ENCODE data around the gene MARK3.

MARK3 gene

DNA sequence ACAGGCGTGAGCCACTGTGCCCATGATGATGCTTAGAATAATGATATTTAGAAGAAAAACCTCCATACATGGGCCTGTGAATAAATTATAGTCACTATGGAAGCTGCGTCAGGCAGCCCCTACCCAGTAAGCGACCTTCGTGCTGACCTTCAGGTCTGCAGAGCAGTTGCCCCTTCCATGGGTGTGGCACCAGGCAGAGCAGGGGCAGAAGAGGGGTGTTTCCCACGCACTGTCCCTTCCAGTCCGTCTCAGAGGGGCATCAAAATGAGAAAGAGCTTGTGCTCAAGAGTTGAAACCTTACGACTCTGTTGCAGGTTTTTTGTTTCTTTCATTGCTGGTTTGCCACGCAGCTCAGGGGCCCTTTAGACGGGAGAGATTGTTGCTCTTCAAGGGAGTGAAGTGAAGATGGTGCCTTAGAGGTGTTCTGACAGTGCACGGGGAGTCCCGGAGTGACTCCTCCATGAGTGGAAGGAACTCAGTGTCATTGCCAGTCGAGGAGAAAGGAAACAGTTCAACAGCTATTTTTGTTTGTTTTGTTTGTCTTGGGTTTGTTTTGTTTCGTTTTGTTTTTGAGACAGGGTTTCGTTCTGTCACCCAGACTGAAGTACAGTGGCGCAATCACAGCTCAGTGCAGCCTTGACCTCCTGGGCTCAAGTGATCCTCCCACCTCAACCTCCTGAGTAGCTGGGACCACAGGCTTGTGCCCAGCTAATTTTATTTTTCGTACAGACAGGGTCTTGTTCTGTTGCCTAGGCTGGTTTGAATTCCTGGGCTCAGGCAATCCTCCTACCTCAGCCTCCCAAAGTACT, 123.5 kb downstream of the MARK3 start:
- peak; percentile 3 for DNase-seq (ENCODE audit: low spot score)

GRCh38 chr14:103509864-103510723, 124.9 kb downstream of the MARK3 start:
- peak; percentile 3 for DNase-seq (ENCODE audit: low spot score)

More for the DNA sequence above, 123.5 kb downstream of the MARK3 start:
- TF ChIP-seq, protein P1, sequence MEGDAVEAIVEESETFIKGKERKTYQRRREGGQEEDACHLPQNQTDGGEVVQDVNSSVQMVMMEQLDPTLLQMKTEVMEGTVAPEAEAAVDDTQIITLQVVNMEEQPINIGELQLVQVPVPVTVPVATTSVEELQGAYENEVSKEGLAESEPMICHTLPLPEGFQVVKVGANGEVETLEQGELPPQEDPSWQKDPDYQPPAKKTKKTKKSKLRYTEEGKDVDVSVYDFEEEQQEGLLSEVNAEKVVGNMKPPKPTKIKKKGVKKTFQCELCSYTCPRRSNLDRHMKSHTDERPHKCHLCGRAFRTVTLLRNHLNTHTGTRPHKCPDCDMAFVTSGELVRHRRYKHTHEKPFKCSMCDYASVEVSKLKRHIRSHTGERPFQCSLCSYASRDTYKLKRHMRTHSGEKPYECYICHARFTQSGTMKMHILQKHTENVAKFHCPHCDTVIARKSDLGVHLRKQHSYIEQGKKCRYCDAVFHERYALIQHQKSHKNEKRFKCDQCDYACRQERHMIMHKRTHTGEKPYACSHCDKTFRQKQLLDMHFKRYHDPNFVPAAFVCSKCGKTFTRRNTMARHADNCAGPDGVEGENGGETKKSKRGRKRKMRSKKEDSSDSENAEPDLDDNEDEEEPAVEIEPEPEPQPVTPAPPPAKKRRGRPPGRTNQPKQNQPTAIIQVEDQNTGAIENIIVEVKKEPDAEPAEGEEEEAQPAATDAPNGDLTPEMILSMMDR (IDR thresholded peaks at IDR 0.05; ENCODE audit: extremely low read depth, missing control alignments) = no peak

DNA sequence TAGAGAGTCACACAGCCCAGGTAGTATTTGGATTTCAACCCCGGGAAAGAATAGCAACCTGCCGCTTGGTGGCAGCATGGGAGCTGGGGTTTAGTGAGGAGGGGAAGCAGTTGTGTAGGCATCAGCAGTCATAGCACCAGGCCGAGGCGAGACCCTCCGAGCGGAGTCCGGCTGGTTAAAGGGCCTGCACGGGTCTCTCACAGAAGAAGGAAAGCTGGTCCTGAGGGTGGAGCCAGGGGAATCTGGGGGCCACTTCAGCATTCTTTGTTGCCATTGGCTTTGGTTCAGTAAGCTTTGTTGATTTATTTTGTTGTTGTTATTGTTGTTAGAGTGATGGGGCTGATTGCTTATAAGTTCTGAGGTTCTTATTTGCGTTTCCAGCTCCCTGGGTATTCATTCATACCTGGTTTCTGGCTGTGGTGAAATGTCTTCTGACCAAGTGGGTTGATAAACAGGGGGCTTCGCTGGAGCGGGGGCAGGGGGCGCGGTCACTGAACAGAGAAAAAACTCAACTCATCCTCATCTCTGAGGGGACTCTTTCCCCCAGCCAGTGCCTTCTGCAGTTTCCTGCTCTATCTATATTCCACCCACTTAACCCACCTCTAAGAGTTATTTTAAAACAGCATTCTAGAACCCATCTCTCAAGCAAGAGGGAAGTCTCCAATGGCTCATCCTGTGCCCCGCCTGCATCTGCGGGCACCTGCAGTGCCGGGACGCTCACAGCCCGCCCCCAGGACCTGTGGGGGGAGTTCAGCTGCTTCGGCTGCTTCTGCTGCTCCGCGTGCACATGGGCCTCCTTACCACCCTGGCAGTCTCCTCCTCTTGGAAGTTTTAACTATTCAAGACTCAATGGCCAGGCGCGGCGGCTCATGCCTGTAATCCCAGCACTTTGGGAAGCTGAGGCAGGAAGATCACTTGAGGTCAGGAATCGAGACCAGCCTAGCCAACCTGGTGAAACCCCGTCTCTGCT, 125.8 kb downstream of the MARK3 start:
- TF ChIP-seq, protein P1 (IDR thresholded peaks at IDR 0.05; ENCODE audit: extremely low read depth, missing control alignments) = no peak
- DNase-seq (ENCODE audit: low spot score) = peak; percentile 3

More at GRCh38 chr14:103509864-103510723, 124.9 kb downstream of the MARK3 start:
- TF ChIP-seq, protein P1 (IDR thresholded peaks at IDR 0.05; ENCODE audit: extremely low read depth, missing control alignments) = no peak

DNA sequence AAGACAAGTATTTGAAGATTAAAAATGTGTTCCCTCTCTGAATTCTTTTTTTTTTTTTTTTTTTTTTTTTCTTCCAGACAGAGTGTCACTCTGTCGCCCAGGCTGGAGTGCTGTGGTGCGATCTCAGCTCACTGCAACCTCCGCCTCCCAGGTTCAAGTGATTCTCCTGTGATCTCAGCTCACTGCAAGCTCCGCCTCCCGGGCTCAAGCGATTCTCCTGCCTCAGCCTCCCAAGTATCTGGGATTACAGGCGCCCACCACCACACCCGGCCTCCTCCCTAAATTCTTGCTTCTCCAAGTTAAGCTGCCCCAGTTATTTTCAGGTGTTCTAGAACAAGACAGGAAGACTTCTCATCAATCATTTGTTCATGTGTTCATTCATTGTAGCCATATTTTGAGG, 127.0 kb downstream of the MARK3 start:
- DNase-seq (ENCODE audit: low spot score) = peak; percentile 4

DNA sequence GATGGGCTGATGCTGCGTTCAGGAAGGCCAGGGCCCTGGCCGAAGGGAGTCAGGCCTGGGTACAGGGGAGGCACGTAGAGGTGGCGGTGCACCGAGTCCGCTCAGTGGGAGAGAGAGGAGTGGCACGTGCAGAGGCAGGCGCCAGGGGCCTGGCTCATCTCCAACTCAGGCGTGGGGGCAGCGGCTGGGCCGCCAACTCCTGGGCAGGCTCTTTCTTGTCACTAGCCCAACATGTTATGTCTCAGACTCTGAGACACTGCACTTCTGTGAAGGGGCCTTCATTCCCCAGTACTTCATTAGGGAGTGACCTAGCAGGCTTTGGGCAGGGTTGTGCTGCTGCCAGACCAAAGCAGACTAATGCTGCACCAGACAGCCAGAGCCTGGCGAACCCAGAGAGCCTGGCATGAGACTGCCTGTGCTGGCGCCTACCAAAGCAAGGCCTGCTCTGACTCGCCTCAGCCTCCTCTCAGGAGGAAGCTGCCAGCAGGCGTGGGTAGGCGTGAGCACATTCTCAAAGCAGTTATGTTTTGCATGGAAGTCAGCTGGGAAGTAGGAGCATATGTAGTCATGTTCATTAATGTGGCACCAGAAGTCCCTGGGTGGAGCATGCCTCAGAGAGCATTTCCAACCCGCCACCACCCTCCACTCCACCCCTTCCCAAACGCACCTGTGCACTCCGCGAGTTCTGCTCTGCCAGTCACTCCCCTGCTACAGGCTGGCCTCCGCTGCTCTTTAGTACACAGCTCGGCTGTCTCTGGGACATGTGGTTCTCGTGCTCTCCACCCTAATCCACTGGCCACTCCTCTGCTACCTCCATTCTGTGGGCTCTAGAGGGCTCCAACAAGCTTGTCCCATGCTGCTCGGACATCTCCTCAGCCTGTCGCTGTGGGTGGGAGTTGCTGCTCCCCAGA, 127.7 kb downstream of the MARK3 start:
- TF ChIP-seq, protein P1 (IDR thresholded peaks at IDR 0.05; ENCODE audit: extremely low read depth, missing control alignments) = no peak
- DNase-seq (ENCODE audit: low spot score) = peak; percentile 6

GRCh38 chr14:103514596-103515421, 129.6 kb downstream of the MARK3 start:
- TF ChIP-seq, protein P1 (IDR thresholded peaks at IDR 0.05; ENCODE audit: extremely low read depth, missing control alignments) = no peak
- peak; percentile 10 for DNase-seq (ENCODE audit: low spot score)

All from GM20000 (cell line).